HepG2 (cell line): Measurements from ENCODE around the gene CYP17A1. TPM values are rescaled to one million over a fixed set of nuclear protein-coding genes. Genes with fewer than 3 reads are reported as not detected.
A peak's percentile ranks its signal among the peaks of the same experiment; 100 is the strongest.

ENCODE experiments used
- ARID2 ChIP-seq: sonication (generic); formaldehyde crosslinking; IDR thresholded peaks from 2 replicates; pipeline ENCODE4 v1.8.1; 2022; ENCODE audit warnings: mild to moderate bottlenecking, missing genetic modification reagents, borderline replicate concordance
- FIP1L1 ChIP-seq: fragments of 200-400 bp; formaldehyde crosslinking; IDR thresholded peaks from 2 replicates; pipeline ENCODE4 v1.6.1; 2018; ENCODE audit warnings: low read depth, mild to moderate bottlenecking, low read length, moderate library complexity, borderline replicate concordance; ENCODE audit not compliant: insufficient read depth
- MAZ ChIP-seq, 2 experiments: sonication (generic) in 1 of 2; formaldehyde crosslinking in 1 of 2; IDR thresholded peaks; 2 replicates each; pipeline versions ENCODE4 v1.5.0 to v1.6.1; 2012 to 2020; ENCODE audit warnings: low read depth in 2 of 2, mild to moderate bottlenecking in 2 of 2, borderline replicate concordance in 1 of 2, improper control_type of control experiment in 1 of 2, low read length in 1 of 2, missing genetic modification reagents in 1 of 2, moderate library complexity in 1 of 2
- MEIS2 ChIP-seq: sonication (generic); formaldehyde crosslinking; IDR thresholded peaks from 2 replicates; pipeline ENCODE4 v1.9.0; 2021; ENCODE audit warnings: mild to moderate bottlenecking, missing genetic modification reagents
- RAD21 ChIP-seq: fragments of 450-650 bp; formaldehyde crosslinking; IDR thresholded peaks from 2 replicates; pipeline ENCODE4 v1.5.0; 2020; ENCODE audit warnings: mild to moderate bottlenecking
- SALL2 ChIP-seq: sonication (generic); formaldehyde crosslinking; IDR thresholded peaks from 2 replicates; pipeline ENCODE4 v1.8.1; 2023; ENCODE audit warnings: mild to moderate bottlenecking, missing genetic modification reagents, inconsistent platforms
- SETDB1 ChIP-seq: sonication (generic); formaldehyde crosslinking; IDR thresholded peaks from 2 replicates; pipeline ENCODE4 v1.5.1; 2020; ENCODE audit warnings: missing genetic modification reagents, mild to moderate bottlenecking, borderline replicate concordance
- SMAD1 ChIP-seq: sonication (generic); formaldehyde crosslinking; IDR thresholded peaks from 2 replicates; pipeline ENCODE4 v1.4.0; 2020; ENCODE audit warnings: missing genetic modification reagents, low read depth, mild to moderate bottlenecking, borderline replicate concordance
- ZFP90 ChIP-seq: sonication (generic); formaldehyde crosslinking; IDR thresholded peaks from 2 replicates; pipeline ENCODE4 v1.8.0; 2022; ENCODE audit warnings: missing genetic modification reagents, mild to moderate bottlenecking, inconsistent platforms, borderline replicate concordance
- ZFYVE20 ChIP-seq: sonication (generic); formaldehyde crosslinking; IDR thresholded peaks from 2 replicates; pipeline ENCODE4 v1.8.0; 2023; ENCODE audit warnings: low read depth, mild to moderate bottlenecking, moderate library complexity, missing genetic modification reagents, borderline replicate concordance
- ZNF274 ChIP-seq: sonication (generic); formaldehyde crosslinking; IDR thresholded peaks from 2 replicates; pipeline ENCODE4 v1.5.1; 2020; ENCODE audit warnings: mild to moderate bottlenecking, missing genetic modification reagents
- ZNF329 ChIP-seq: sonication (generic); formaldehyde crosslinking; IDR thresholded peaks from 2 replicates; pipeline ENCODE4 v1.9.0; 2021; ENCODE audit warnings: low read depth, mild to moderate bottlenecking, missing genetic modification reagents
- ZNF432 ChIP-seq: sonication (generic); formaldehyde crosslinking; IDR thresholded peaks from 2 replicates; pipeline ENCODE4 v1.5.0; 2020; ENCODE audit warnings: missing genetic modification reagents, mild to moderate bottlenecking, borderline replicate concordance
- ZNF629 ChIP-seq: sonication (generic); formaldehyde crosslinking; conservative IDR thresholded peaks from 2 replicates; pipeline ENCODE4 v1.5.0; 2020; ENCODE audit warnings: missing genetic modification reagents
- ZNF678 ChIP-seq: sonication (generic); formaldehyde crosslinking; IDR thresholded peaks from 2 replicates; pipeline ENCODE4 v1.4.0; 2020; ENCODE audit warnings: mild to moderate bottlenecking, missing genetic modification reagents
- ZNF768 ChIP-seq: sonication (generic); formaldehyde crosslinking; IDR thresholded peaks from 2 replicates; pipeline ENCODE4 v1.4.0; 2020; ENCODE audit warnings: missing genetic modification reagents
- ZNF772 ChIP-seq: sonication (generic); formaldehyde crosslinking; IDR thresholded peaks from 2 replicates; pipeline ENCODE4 v1.5.0; 2020; ENCODE audit warnings: mild to moderate bottlenecking, missing genetic modification reagents
- ZNF782 ChIP-seq: sonication (generic); formaldehyde crosslinking; IDR thresholded peaks from 2 replicates; pipeline ENCODE4 v1.4.0; 2020; ENCODE audit warnings: missing genetic modification reagents, mild to moderate bottlenecking, borderline replicate concordance
- ZNF790 ChIP-seq: sonication (generic); formaldehyde crosslinking; IDR thresholded peaks from 2 replicates; pipeline ENCODE4 v1.8.0; 2022; ENCODE audit warnings: missing genetic modification reagents, mild to moderate bottlenecking, borderline replicate concordance
- ZNF878 ChIP-seq: sonication (generic); formaldehyde crosslinking; IDR thresholded peaks from 2 replicates; pipeline ENCODE4 v1.8.1; 2023; ENCODE audit warnings: mild to moderate bottlenecking, missing genetic modification reagents, moderate library complexity
- polyA plus RNA-seq, 8 experiments: library from polyadenylated mRNA; depleted of rRNA in 3 of 8; stranded (reverse) in 7 of 8; unstranded in 1 of 8; fragments of >200 nt; fragmentation: Illumina TruSeq in 4 of 8; extraction: Trizol in 4 of 8; gene quantifications; 2 replicates each; pipeline versions ENCODE4 v1.2.1 to v1.2.3, GENCODE V29; 2011 to 2016; ENCODE audit warnings: low read depth in 4 of 8, missing spikeins in 1 of 8, mixed read lengths in 1 of 8; ENCODE audit not compliant: insufficient read depth in 1 of 8
- total RNA-seq, 5 experiments: library from RNA; depleted of rRNA; stranded (reverse); fragments of >200 nt; fragmentation: Illumina TruSeq; extraction: Trizol; gene quantifications; 2 replicates each; pipeline ENCODE4 v1.2.3, GENCODE V29; 2016; ENCODE audit warnings: low read depth in 1 of 5
- TF ChIP-seq, protein P1 (sequence below): sonication (generic); formaldehyde crosslinking; IDR thresholded peaks from 2 replicates; pipeline ENCODE4 v1.4.0; 2020; ENCODE audit warnings: missing genetic modification reagents
- TF ChIP-seq, protein P2 (sequence below): sonication (generic); formaldehyde crosslinking; IDR thresholded peaks from 2 replicates; pipeline ENCODE4 v1.5.1; 2020; ENCODE audit warnings: missing genetic modification reagents, mild to moderate bottlenecking, borderline replicate concordance
- TF ChIP-seq, protein P3 (sequence below): sonication (generic); formaldehyde crosslinking; IDR thresholded peaks from 2 replicates; pipeline ENCODE4 v1.8.1; 2023; ENCODE audit warnings: mild to moderate bottlenecking, missing genetic modification reagents

CYP17A1 gene
- total and polyA plus RNA-seq, 2 of the 13 experiments (the other 11 are each of a cell fraction or from before 2014, with no cell fraction given) = 0.13 to 1.1 TPM

DNA sequence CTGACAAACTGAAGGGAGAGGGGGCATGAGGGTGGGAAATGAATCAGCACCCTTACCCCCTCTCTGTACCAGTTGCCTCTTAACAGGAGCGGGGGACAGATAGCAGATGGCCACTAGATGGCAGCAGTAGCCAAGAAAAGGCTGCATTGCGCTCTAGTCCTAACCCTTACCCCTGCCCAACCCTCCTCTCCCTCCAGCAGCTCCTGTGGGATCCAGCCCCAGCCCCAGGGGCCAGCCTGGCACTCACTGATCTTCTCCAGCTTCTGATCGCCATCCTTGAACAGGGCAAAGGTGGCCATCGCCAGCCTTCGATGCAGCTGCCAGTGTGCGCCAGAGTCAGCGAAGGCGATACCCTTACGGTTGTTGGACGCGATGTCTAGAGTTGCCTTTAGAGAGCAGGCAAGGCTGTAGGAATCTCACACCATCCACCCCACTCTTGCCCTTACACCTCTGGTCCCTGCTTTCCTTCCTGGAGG, 2.2 kb downstream of the CYP17A1 start (continued):
- TF ChIP-seq ZFP90 (CRISPR knock-in tag) (no peak), SALL2 (CRISPR knock-in tag) (peak; percentile 55; the same call in 1 of the 2 replicates), ZNF790 (CRISPR knock-in tag) (no peak), SETDB1 (no peak), ZNF629 (CRISPR knock-in tag) (no peak), SMAD1 (CRISPR knock-in tag) (no peak), FIP1L1 (no peak), ZNF678 (CRISPR knock-in tag) (no peak), ZNF878 (CRISPR knock-in tag) (no peak), ZNF329 (CRISPR knock-in tag) (no peak), ZNF768 (CRISPR knock-in tag) (no peak), ZNF432 (CRISPR knock-in tag) (no peak), ARID2 (CRISPR knock-in tag) (no peak), ZFYVE20 (CRISPR knock-in tag) (no peak), ZNF782 (CRISPR knock-in tag) (no peak), RAD21 (CRISPR knock-in tag) (peak; percentile 96), ZNF772 (CRISPR knock-in tag) (no peak), ZNF274 (CRISPR knock-in tag) (no peak), MAZ (IDR thresholded peaks at IDR 0.05; ENCODE audit: borderline replicate concordance, low read depth, low read length) (no peak), MAZ (CRISPR knock-in tag; IDR thresholded peaks at IDR 0.05; ENCODE audit: low read depth) (no peak), MEIS2 (no peak)
- TF ChIP-seq, protein P1, sequence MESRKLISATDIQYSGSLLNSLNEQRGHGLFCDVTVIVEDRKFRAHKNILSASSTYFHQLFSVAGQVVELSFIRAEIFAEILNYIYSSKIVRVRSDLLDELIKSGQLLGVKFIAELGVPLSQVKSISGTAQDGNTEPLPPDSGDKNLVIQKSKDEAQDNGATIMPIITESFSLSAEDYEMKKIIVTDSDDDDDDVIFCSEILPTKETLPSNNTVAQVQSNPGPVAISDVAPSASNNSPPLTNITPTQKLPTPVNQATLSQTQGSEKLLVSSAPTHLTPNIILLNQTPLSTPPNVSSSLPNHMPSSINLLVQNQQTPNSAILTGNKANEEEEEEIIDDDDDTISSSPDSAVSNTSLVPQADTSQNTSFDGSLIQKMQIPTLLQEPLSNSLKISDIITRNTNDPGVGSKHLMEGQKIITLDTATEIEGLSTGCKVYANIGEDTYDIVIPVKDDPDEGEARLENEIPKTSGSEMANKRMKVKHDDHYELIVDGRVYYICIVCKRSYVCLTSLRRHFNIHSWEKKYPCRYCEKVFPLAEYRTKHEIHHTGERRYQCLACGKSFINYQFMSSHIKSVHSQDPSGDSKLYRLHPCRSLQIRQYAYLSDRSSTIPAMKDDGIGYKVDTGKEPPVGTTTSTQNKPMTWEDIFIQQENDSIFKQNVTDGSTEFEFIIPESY (CRISPR knock-in tag) = peak; percentile 73; the same call in 1 of the 2 replicates
- TF ChIP-seq, protein P2, sequence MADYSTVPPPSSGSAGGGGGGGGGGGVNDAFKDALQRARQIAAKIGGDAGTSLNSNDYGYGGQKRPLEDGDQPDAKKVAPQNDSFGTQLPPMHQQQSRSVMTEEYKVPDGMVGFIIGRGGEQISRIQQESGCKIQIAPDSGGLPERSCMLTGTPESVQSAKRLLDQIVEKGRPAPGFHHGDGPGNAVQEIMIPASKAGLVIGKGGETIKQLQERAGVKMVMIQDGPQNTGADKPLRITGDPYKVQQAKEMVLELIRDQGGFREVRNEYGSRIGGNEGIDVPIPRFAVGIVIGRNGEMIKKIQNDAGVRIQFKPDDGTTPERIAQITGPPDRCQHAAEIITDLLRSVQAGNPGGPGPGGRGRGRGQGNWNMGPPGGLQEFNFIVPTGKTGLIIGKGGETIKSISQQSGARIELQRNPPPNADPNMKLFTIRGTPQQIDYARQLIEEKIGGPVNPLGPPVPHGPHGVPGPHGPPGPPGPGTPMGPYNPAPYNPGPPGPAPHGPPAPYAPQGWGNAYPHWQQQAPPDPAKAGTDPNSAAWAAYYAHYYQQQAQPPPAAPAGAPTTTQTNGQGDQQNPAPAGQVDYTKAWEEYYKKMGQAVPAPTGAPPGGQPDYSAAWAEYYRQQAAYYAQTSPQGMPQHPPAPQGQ (CRISPR knock-in tag) = no peak
- TF ChIP-seq, protein P3, sequence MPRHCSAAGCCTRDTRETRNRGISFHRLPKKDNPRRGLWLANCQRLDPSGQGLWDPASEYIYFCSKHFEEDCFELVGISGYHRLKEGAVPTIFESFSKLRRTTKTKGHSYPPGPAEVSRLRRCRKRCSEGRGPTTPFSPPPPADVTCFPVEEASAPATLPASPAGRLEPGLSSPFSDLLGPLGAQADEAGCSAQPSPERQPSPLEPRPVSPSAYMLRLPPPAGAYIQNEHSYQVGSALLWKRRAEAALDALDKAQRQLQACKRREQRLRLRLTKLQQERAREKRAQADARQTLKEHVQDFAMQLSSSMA (CRISPR knock-in tag) = no peak
